ENCODE results near the gene TMEM212. TPM values are rescaled to one million over a fixed set of nuclear protein-coding genes. Genes with fewer than 3 reads are reported as not detected.

The TMEM212 gene
- total and polyA plus RNA-seq, 9 of the 15 experiments (the other 6 are each of a cell fraction or from before 2014, with no cell fraction given): not detected

DNA sequence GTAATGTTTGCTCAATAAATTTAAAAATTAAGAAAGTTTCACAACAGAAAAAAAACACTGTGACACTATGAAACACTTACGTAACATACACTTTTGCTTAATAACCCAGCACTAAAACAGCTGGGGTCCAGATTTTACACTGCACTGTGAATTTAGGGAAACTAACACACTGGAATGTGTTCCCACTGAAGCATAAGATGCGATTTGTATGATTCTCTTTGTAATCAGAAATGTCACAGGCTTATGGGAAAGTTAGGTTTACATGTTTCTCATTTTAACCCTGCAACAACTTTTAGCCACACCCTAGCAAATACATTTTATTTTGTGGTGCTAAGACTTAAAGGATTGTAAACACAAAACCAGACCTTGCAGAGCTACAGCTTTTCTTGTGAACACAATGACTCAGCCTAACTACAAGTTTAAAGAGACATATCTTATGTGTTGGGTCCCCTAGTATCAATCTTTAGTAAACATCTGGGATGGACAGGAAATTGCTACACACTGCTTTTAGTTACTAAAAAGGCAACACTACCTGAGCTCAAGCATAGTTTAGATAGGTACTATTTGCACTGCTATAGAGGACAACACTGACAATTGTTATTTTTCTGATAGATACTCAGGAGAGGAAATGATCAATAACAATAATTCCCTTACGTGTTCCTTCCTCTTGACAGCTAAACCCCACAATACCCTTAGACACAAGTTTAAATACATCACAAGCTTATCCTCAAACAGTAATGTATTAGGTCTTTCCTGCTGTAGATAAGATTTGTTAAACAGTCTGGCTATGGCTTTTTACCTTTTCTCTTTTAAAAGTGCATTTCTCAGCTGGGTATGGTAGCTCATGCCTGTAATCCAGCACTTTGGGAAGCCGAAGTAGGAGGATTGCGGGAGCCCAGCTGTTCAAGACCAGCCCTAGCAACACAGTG lies 36.7 kb upstream of the TMEM212 start (continued):
- no peak for TF ChIP-seq CREB3 (tag; conservative IDR thresholded peaks at IDR 0.05; ENCODE audit: low read depth)
- no peak for TF ChIP-seq POLR2A (conservative IDR thresholded peaks at IDR 0.05)
- peak; percentile 74; the same call in 1 of the 2 replicates for TF ChIP-seq TFAP4 (CRISPR knock-in tag; IDR thresholded peaks at IDR 0.05; ENCODE audit: borderline replicate concordance)
- TF ChIP-seq, protein P1, sequence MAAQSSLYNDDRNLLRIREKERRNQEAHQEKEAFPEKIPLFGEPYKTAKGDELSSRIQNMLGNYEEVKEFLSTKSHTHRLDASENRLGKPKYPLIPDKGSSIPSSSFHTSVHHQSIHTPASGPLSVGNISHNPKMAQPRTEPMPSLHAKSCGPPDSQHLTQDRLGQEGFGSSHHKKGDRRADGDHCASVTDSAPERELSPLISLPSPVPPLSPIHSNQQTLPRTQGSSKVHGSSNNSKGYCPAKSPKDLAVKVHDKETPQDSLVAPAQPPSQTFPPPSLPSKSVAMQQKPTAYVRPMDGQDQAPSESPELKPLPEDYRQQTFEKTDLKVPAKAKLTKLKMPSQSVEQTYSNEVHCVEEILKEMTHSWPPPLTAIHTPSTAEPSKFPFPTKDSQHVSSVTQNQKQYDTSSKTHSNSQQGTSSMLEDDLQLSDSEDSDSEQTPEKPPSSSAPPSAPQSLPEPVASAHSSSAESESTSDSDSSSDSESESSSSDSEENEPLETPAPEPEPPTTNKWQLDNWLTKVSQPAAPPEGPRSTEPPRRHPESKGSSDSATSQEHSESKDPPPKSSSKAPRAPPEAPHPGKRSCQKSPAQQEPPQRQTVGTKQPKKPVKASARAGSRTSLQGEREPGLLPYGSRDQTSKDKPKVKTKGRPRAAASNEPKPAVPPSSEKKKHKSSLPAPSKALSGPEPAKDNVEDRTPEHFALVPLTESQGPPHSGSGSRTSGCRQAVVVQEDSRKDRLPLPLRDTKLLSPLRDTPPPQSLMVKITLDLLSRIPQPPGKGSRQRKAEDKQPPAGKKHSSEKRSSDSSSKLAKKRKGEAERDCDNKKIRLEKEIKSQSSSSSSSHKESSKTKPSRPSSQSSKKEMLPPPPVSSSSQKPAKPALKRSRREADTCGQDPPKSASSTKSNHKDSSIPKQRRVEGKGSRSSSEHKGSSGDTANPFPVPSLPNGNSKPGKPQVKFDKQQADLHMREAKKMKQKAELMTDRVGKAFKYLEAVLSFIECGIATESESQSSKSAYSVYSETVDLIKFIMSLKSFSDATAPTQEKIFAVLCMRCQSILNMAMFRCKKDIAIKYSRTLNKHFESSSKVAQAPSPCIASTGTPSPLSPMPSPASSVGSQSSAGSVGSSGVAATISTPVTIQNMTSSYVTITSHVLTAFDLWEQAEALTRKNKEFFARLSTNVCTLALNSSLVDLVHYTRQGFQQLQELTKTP (IDR thresholded peaks at IDR 0.05; ENCODE audit: low read depth in 1 of 2, partially characterized antibody in 2 of 2): peak in 1 of 2 experiments; percentile 46
- TF ChIP-seq, protein P2, sequence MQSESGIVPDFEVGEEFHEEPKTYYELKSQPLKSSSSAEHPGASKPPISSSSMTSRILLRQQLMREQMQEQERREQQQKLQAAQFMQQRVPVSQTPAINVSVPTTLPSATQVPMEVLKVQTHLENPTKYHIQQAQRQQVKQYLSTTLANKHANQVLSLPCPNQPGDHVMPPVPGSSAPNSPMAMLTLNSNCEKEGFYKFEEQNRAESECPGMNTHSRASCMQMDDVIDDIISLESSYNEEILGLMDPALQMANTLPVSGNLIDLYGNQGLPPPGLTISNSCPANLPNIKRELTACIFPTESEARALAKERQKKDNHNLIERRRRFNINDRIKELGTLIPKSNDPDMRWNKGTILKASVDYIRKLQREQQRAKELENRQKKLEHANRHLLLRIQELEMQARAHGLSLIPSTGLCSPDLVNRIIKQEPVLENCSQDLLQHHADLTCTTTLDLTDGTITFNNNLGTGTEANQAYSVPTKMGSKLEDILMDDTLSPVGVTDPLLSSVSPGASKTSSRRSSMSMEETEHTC (IDR thresholded peaks at IDR 0.05): no peak
- no peak for TF ChIP-seq TFAM (CRISPR knock-in tag; conservative IDR thresholded peaks at IDR 0.05)
- peak in 1 of 2 experiments; percentile 54; a peak in 1 of 4 replicates for TF ChIP-seq RCOR1 (IDR thresholded peaks at IDR 0.05; ENCODE audit: borderline replicate concordance in 1 of 2, low read depth in 2 of 2, low read length in 2 of 2)
- no peak for TF ChIP-seq ZNF764 (CRISPR knock-in tag; IDR thresholded peaks at IDR 0.05; ENCODE audit: low read depth)
- TF ChIP-seq CLOCK (CRISPR knock-in tag; IDR thresholded peaks at IDR 0.05; ENCODE audit: borderline replicate concordance): no peak
- TF ChIP-seq SREBF1 (IDR thresholded peaks at IDR 0.05; ENCODE audit: borderline replicate concordance, low read depth, low read length): no peak
- TF ChIP-seq, protein P3, sequence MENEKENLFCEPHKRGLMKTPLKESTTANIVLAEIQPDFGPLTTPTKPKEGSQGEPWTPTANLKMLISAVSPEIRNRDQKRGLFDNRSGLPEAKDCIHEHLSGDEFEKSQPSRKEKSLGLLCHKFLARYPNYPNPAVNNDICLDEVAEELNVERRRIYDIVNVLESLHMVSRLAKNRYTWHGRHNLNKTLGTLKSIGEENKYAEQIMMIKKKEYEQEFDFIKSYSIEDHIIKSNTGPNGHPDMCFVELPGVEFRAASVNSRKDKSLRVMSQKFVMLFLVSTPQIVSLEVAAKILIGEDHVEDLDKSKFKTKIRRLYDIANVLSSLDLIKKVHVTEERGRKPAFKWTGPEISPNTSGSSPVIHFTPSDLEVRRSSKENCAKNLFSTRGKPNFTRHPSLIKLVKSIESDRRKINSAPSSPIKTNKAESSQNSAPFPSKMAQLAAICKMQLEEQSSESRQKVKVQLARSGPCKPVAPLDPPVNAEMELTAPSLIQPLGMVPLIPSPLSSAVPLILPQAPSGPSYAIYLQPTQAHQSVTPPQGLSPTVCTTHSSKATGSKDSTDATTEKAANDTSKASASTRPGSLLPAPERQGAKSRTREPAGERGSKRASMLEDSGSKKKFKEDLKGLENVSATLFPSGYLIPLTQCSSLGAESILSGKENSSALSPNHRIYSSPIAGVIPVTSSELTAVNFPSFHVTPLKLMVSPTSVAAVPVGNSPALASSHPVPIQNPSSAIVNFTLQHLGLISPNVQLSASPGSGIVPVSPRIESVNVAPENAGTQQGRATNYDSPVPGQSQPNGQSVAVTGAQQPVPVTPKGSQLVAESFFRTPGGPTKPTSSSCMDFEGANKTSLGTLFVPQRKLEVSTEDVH (IDR thresholded peaks at IDR 0.05; ENCODE audit: low read depth, partially characterized antibody): no peak
- no peak for TF ChIP-seq HLTF (IDR thresholded peaks at IDR 0.05)
